ENCODE results near the gene DYNC1LI2. TPM values are rescaled to one million over a fixed set of nuclear protein-coding genes. Genes with fewer than 3 reads are reported as not detected.

DYNC1LI2 gene
- total RNA-seq, 1 donor from 2014 or later = 135 TPM

- Mint-ChIP-seq H3K36me3 (peaks cover 25% of the 10 kb centered on the region), H3K27me3 (no peaks in the 10 kb centered on the region), H3K4me1 (ENCODE audit: unreplicated experiment) (peaks cover 19% of the 10 kb centered on the region), H3K4me3 (no peak overlapping the region), H3K27ac (peak overlapping the region; percentile 87), H3K9me3 (no peaks in the 10 kb centered on the region)
- DNase-seq (ENCODE audit: extremely low spot score, unreplicated experiment) = no peak
- no peak for TF ChIP-seq CTCF (conservative IDR thresholded peaks at IDR 0.05)
Observed at GRCh38 chr16:66740533-66740932, 10.9 kb downstream of the DYNC1LI2 start.

GRCh38 chr16:66740010-66740409 lies 11.4 kb downstream of the DYNC1LI2 start:
- H3K4me1 Mint-ChIP-seq (ENCODE audit: unreplicated experiment) = peaks cover 19% of the 10 kb centered on the region
- H3K4me3 Mint-ChIP-seq = no peak overlapping the region
- peaks cover 25% of the 10 kb centered on the region for H3K36me3 Mint-ChIP-seq
- no peak for DNase-seq (ENCODE audit: extremely low spot score, unreplicated experiment)
- H3K27ac Mint-ChIP-seq = peak overlapping the region; percentile 87
- no peaks in the 10 kb centered on the region for H3K27me3 Mint-ChIP-seq
- no peaks in the 10 kb centered on the region for H3K9me3 Mint-ChIP-seq
- peak; percentile 81 for TF ChIP-seq CTCF (conservative IDR thresholded peaks at IDR 0.05)

GRCh38 chr16:66735891-66736290 lies 15.5 kb downstream of the DYNC1LI2 start:
- H3K4me1 Mint-ChIP-seq (ENCODE audit: unreplicated experiment) = peaks cover 13% of the 10 kb centered on the region
- no peaks in the 10 kb centered on the region for H3K27me3 Mint-ChIP-seq
- DNase-seq (ENCODE audit: extremely low spot score, unreplicated experiment) = no peak
- H3K9me3 Mint-ChIP-seq = no peaks in the 10 kb centered on the region
- H3K36me3 Mint-ChIP-seq = peaks cover 35% of the 10 kb centered on the region
- no peak overlapping the region for H3K4me3 Mint-ChIP-seq
- H3K27ac Mint-ChIP-seq = no peak overlapping the region
- TF ChIP-seq CTCF (conservative IDR thresholded peaks at IDR 0.05) = no peak

- H3K27ac Mint-ChIP-seq = no peak overlapping the region
- no peak for DNase-seq (ENCODE audit: extremely low spot score, unreplicated experiment)
- TF ChIP-seq CTCF (conservative IDR thresholded peaks at IDR 0.05) = no peak
- H3K9me3 Mint-ChIP-seq = no peaks in the 10 kb centered on the region
- no peak overlapping the region for H3K4me3 Mint-ChIP-seq
- H3K27me3 Mint-ChIP-seq = no peaks in the 10 kb centered on the region
- H3K4me1 Mint-ChIP-seq (ENCODE audit: unreplicated experiment) = no peaks in the 10 kb centered on the region
- peaks cover 25% of the 10 kb centered on the region for H3K36me3 Mint-ChIP-seq
Observed at GRCh38 chr16:66731101-66731500, 20.3 kb downstream of the DYNC1LI2 start.

- Mint-ChIP-seq H3K9me3 (no peaks in the 10 kb centered on the region), H3K27ac (no peak overlapping the region), H3K36me3 (peaks cover 35% of the 10 kb centered on the region), H3K4me1 (ENCODE audit: unreplicated experiment) (no peaks in the 10 kb centered on the region), H3K4me3 (no peak overlapping the region), H3K27me3 (no peaks in the 10 kb centered on the region)
- DNase-seq (ENCODE audit: extremely low spot score, unreplicated experiment) = no peak
- TF ChIP-seq CTCF (conservative IDR thresholded peaks at IDR 0.05) = no peak
Observed at GRCh38 chr16:66728804-66729203, 22.6 kb downstream of the DYNC1LI2 start.

Measured in type B pancreatic cell (in vitro differentiated cells).